Mucosa of descending colon (tissue), 3 donors: ENCODE measurements around the gene KCNG2. TPM values are rescaled to one million over a fixed set of nuclear protein-coding genes. Genes with fewer than 3 reads are reported as not detected.
A peak's percentile ranks its signal among the peaks of the same experiment; 100 is the strongest.
"Not testable (repeated sequence)": the region's sequence is repeated elsewhere in the genome, so short reads cannot be mapped to it uniquely, and the experiment has no call there.

Experiments
- ATAC-seq: fragments of 200-7000 bp; cut with Tn5 transposase; one replicate; pipeline ENCODE4 v1.9.1; 2020; ENCODE audit warnings: mild to moderate bottlenecking, moderate library complexity
- DNase-seq, 3 donors: peaks; one replicate each; pipeline ENCODE4 v3.0.0-alpha.2; 2020
- H3K36me3 ChIP-seq: fragments of 200-600 bp; one replicate; pipeline ENCODE4 v1.8.0; 2021; ENCODE audit warnings: low read depth, mild to moderate bottlenecking
- H3K4me1 ChIP-seq: fragments of 200-600 bp; one replicate; pipeline ENCODE4 v1.8.0; 2021; ENCODE audit warnings: low read depth, mild to moderate bottlenecking
- H3K4me3 ChIP-seq: fragments of 200-600 bp; one replicate; pipeline ENCODE4 v1.8.0; 2021; ENCODE audit warnings: mild to moderate bottlenecking
- H3K9me3 ChIP-seq: fragments of 200-600 bp; one replicate; pipeline ENCODE4 v1.8.0; 2021; ENCODE audit warnings: mild to moderate bottlenecking
- intact Hi-C, 2 donors: fragments of 100-400 bp; cut with DNase I in 1 of 2; cut with micrococcal nuclease in 1 of 2; formaldehyde crosslinking; loops; one replicate each; pipeline versions ENCODE4 v1.11.0 to v1.11.1; 2022; cut with DNase I, micrococcal nuclease
- long read RNA-seq, 2 donors: library from polyadenylated mRNA; unstranded; transcript quantifications; one replicate each; pipeline ENCODE4 v2.0.0, GENCODE V29; 2019 to 2021
- total RNA-seq, 3 donors: library from RNA; stranded (reverse); fragmentation: NEBNext Ultra II Directional in 2 of 3; extraction: Animal tissue kit (Norgen Biotek cat#: 25700) in 2 of 3; gene quantifications; one replicate each; pipeline versions ENCODE4 v1.2.1 to v1.2.4, GENCODE V29; 2021 to 2023
- TF ChIP-seq, protein P1 (sequence below): fragments of 200-600 bp; IDR thresholded peaks from one replicate; pipeline ENCODE4 v1.8.0; 2022; ENCODE audit warnings: antibody characterized with exemption, mild to moderate bottlenecking
- donor health status: DM: no; HTN: no; CAD: no; lungs with moderate emphysema.
- donor health status: DM: no; HTN: no; CAD: no.
- donor health status: DM: no; HTN: yes; CAD: no.

The KCNG2 gene, protein sequence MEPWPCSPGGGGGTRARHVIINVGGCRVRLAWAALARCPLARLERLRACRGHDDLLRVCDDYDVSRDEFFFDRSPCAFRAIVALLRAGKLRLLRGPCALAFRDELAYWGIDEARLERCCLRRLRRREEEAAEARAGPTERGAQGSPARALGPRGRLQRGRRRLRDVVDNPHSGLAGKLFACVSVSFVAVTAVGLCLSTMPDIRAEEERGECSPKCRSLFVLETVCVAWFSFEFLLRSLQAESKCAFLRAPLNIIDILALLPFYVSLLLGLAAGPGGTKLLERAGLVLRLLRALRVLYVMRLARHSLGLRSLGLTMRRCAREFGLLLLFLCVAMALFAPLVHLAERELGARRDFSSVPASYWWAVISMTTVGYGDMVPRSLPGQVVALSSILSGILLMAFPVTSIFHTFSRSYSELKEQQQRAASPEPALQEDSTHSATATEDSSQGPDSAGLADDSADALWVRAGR
- under 1 TPM in 1 of 3 donors, not detected in 2; 0.19 TPM for total RNA-seq
- long read RNA-seq, donor 1, result 0 reads
- long read RNA-seq, donor 2, result 0 reads

DNA sequence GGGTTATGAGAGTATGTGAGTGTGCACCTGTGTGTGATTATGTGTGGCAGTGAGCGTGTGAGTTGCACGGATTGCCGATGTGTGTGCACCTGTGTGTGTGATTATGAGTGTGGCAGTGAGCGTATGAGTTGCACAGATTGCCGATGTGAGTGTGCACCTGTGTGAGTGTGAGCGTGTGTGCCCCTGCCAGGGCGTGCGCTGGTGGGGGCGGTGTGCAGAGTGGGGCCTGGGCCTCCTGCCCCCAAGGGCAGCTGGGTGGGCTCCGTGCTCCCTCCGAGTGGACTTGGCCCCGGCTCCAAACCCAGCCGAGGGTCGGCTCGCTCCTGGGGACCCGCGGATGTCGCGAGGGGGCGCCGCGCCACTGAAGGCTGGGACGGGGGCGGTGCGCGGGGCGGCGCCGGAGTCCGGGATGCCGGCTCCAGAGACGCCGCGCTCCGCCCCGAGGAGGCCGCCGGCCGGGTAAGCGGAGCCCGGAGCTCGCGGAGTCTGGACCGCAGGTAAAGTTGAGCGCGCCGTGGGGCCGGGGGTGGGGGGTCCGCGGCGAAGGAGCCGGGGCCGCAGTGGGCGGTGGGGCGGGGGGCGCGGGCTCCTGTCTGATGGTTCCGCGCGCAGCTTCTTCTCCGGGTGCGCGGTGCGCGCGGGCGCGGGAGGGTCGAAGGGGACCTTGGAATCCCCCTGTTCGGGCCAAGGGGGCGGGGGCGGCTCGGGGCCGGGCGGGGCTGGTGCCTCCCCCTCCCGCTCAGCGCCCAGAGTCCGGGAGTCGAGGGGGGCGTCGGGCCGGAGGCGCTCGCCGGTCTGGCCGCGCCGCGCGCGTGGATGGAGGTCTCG lies at the start of gene KCNG2:
TSS of gene KCNG2 (plus strand) at position 421 of the 828 bp plus-strand sequence. CDS start 65,730 bp downstream, outside the sequence.
- TF ChIP-seq, protein P1, sequence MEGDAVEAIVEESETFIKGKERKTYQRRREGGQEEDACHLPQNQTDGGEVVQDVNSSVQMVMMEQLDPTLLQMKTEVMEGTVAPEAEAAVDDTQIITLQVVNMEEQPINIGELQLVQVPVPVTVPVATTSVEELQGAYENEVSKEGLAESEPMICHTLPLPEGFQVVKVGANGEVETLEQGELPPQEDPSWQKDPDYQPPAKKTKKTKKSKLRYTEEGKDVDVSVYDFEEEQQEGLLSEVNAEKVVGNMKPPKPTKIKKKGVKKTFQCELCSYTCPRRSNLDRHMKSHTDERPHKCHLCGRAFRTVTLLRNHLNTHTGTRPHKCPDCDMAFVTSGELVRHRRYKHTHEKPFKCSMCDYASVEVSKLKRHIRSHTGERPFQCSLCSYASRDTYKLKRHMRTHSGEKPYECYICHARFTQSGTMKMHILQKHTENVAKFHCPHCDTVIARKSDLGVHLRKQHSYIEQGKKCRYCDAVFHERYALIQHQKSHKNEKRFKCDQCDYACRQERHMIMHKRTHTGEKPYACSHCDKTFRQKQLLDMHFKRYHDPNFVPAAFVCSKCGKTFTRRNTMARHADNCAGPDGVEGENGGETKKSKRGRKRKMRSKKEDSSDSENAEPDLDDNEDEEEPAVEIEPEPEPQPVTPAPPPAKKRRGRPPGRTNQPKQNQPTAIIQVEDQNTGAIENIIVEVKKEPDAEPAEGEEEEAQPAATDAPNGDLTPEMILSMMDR, result no peak
- DNase-seq (peak in 2 of 3 donors; percentile 14 to 49), ATAC-seq (peak; percentile 52)
- no peak within 1 kb of the TSS for H3K4me3 ChIP-seq
- H3K9me3 ChIP-seq, result no peaks in the 10 kb centered on the region
- intact Hi-C loops, result no loop called here
- H3K36me3 ChIP-seq, result no peaks in the 10 kb centered on the region
- H3K4me1 ChIP-seq, result peaks cover 16% of the 10 kb centered on the region

DNA sequence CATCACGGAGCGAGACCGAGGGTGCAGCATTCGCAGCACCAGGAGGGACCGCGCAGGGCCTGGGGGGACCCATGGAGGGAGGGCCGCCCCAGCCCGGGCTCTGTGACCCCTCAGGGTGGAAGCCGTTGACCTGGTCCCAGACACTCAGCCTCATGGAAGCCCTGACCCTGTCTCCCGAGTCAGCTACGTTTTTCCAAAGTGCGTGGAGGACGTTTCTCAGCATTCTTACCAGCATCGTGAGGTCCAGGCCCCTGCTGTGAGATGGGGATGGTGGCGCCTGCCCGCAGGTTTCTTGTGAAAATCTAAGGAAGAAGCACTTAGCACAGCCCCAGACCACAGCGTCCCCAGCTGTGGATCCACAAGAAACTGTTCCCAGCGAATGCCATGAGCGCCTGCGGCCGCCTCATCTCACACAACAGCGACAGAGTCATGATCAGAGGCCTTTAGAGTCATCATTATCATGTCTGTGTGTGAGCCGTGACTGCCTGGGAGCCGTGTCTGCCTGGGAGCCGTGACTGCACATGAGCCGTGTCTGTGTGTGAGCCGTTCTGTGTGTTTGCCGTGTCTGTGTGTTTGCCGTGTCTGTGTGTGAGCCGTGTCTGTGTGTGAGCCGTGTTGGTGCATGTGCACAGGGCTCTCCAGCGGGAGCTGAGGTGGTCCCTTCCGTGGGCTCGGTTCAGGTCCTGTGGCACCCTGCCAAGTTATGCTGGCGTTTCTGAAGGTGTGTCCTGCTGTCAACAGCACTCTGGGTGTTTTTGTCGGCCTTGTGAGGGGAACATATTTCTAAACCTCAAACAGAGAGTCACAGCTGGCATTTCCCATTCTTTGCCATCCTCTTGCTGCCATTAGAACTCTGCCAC lies 49.2 kb upstream of the KCNG2 start:
- no peaks in the 10 kb centered on the region for H3K9me3 ChIP-seq
- H3K4me1 ChIP-seq, result peaks cover 4% of the 10 kb centered on the region
- ATAC-seq (no peak), DNase-seq (peak in 1 of 3 donors; percentile 28)
- H3K4me3 ChIP-seq, result no peak overlapping the region
- TF ChIP-seq, protein P1, result no peak
- H3K36me3 ChIP-seq, result no peaks in the 10 kb centered on the region
- intact Hi-C loops, result no loop called here

DNA sequence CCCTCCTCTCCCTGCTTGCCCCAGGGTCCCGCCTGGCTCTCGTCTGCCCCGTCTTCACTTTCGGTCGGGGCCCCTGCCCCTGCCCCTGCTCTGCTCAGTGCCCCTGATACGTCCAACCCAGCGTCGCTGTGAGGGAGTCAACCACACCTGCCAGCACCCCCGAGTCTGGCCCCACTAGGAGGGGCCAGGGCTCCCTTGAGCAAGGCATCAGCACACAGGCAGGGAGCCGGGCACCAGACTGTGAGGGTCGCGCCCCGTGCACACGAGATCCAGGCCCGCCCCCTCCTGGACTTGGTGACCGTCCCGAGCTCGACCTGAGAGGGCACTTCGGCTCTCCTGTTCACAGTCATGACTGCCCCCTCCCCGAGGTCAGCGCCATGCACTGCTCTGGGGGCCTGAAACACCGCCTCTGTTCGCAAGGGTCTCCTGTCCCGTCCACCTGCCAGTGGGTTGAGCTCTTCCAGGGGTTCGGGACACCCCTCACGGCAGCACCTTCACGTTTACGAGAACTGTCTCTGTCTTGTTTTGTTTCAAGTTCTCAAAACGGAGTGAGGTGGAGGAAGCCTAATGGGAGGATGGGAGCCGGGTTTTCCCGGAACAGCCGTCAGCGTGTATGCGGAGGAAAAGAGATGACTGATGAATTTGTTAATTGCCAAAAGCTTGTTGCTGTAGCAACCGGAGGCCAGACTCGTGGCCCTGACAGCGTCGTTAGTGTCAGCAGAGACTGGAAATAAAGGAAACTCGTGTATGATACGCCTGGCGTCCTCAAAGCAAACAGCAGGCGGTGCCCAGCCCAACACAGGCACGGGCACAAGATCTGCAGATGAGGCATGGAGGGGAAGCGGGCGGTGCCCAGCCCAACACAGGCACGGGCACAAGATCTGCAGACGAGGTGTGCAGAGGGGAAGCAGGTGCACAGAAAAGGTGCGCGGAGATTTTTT lies 48.2 kb upstream of the KCNG2 start:
- H3K9me3 ChIP-seq, result no peaks in the 10 kb centered on the region
- ATAC-seq (no peak), DNase-seq (peak in 1 of 3 donors; percentile 46)
- peaks cover 4% of the 10 kb centered on the region for H3K4me1 ChIP-seq
- TF ChIP-seq, protein P1, result no peak
- H3K4me3 ChIP-seq, result no peak overlapping the region
- peaks cover 4% of the 10 kb centered on the region for H3K36me3 ChIP-seq
- intact Hi-C loops, result no loop called here

DNA sequence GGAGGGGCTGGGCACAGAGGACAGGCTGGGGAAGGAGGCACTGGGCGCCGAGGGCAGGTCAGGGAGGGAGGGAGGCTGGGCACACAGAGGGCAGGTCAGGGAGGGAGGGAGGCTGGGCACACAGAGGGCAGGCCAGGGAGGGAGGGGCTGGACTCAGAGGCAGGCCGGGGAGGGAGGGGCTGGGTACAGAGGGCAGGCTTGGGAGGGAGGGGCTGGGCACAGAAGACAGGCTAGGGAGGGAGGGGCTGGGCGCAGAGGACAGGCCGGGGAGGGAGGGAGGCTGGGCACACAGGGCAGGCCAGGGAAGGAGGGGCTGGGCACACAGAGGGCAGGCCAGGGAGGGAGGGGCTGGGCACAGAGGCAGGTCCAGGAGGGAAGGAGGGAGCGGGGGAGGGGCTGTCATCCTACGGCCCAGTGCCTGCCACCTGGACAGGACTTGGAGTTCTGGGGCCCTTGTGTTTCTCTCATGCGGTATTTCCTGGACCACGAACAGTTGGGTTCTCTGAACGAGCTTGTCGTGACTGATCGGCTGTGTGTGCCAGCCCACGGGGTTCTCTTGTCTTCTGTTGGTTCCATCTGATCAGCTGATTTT lies 46.7 kb upstream of the KCNG2 start:
- ATAC-seq, result peak; percentile 93
- Histone ChIP-seq H3K4me3 (no peak overlapping the region), H3K36me3 (peaks cover 4% of the 10 kb centered on the region), H3K9me3 (no peaks in the 10 kb centered on the region), H3K4me1 (peaks cover 4% of the 10 kb centered on the region)
- intact Hi-C loops, result no loop called here
- DNase-seq, result peak; percentile 88 to 92 (median 91)
- TF ChIP-seq, protein P1, result no peak

DNA sequence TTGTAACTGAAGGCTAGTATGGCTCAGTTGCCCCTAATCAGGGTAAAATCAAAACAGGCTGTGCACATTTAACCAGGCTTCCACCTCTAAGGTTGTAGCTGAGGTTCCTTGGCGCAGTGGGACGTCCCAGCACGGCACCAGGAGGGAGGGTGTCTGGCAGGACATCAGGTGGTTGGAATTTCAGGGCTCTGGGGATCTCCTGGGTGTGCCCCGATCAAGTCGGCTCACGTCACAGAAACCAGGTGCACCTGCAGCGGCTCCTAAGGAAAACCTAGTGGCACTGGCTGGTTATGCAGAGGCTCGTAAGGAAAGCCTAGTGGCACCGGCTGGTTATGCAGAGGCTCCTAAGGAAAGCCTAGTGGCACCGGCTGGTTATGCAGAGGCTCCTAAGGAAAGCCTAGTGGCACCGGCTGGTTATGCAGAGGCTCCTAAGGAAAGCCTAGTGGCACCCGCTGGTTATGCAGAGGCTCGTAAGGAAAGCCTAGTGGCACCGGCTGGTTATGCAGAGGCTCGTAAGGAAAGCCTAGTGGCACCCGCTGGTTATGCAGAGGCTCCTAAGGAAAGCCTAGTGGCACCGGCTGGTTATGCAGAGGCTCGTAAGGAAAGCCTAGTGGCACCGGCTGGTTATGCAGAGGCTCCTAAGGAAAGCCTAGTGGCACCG lies 45.7 kb upstream of the KCNG2 start:
- H3K9me3 ChIP-seq, H3K4me3 ChIP-seq, intact Hi-C loops, H3K4me1 ChIP-seq, H3K36me3 ChIP-seq: not testable (repeated sequence)
- ATAC-seq (peak; percentile 51), DNase-seq (peak; percentile 29 to 61 (median 52))

DNA sequence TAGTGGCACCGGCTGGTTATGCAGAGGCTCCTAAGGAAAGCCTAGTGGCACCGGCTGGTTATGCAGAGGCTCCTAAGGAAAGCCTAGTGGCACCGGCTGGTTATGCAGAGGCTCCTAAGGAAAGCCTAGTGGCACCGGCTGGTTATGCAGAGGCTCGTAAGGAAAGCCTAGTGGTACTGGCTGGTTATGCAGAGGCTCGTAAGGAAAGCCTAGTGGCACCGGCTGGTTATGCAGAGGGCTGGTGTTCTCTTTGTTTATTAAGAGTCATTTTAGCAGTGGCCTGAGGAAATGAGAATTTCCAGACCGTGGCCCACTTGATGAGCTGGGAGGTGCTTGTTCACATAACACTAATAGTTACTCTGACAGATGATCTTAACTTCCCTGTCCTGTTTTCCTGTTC lies 44.8 kb upstream of the KCNG2 start:
- peak in 1 of 3 donors; percentile 9 for DNase-seq
- H3K4me3 ChIP-seq, H3K36me3 ChIP-seq, H3K9me3 ChIP-seq, intact Hi-C loops, ATAC-seq, H3K4me1 ChIP-seq: not testable (repeated sequence)
